HG02571 (cell line): ENCODE measurements around the gene ZNF317.
"Not testable (repeated sequence)": the region's sequence is repeated elsewhere in the genome, so short reads cannot be mapped to it uniquely, and the experiment has no call there.

ENCODE experiments used
- ATAC-seq: cut with Tn5 transposase; IDR thresholded peaks from one replicate; pipeline ENCODE4 v1.9.1; 2021; ENCODE audit warnings: mild to moderate bottlenecking, moderate library complexity; ENCODE audit not compliant: unreplicated experiment

ZNF317 gene

GRCh38 chr19:9171393-9171991 lies 31.3 kb downstream of the ZNF317 start:
- no peak for ATAC-seq

- ATAC-seq: no peak
Measured at GRCh38 chr19:9175326-9175725, 35.1 kb downstream of the ZNF317 start.

- ATAC-seq: no peak
Measured at GRCh38 chr19:9178901-9179300, 38.7 kb downstream of the ZNF317 start, which contains the start of gene OR7D2. Gene OR7D2 (plus strand): TSS chr19:9178979. CDS start chr19:9185782, 6,803 bp downstream.

GRCh38 chr19:9183000-9183399 lies 42.8 kb downstream of the ZNF317 start:
- no peak for ATAC-seq

- no peak for ATAC-seq
Measured at GRCh38 chr19:9187191-9187590, 47.0 kb downstream of the ZNF317 start.

GRCh38 chr19:9189535-9189934 lies 49.3 kb downstream of the ZNF317 start:
- ATAC-seq: no peak

GRCh38 chr19:9198044-9198443 lies 57.8 kb downstream of the ZNF317 start:
- not testable (repeated sequence) for ATAC-seq

GRCh38 chr19:9205501-9206113 lies 65.4 kb downstream of the ZNF317 start:
- no peak for ATAC-seq
